H9 (cell line): Measurements from ENCODE around the gene HGS. TPM values are rescaled to one million over a fixed set of nuclear protein-coding genes. Genes with fewer than 3 reads are reported as not detected.

Source experiments
- DNase-seq: peaks from one replicate; pipeline ENCODE4 v3.0.0-alpha.2; 2017
- H2AFZ ChIP-seq: one replicate; pipeline ENCODE4 v1.6.1; 2013; ENCODE audit warnings: mild to moderate bottlenecking, low read length, control low read depth, moderate library complexity
- H2AK5ac ChIP-seq: 2 replicates; pipeline ENCODE4 v1.6.1; 2013; ENCODE audit warnings: low read length, control low read depth, mixed read lengths; ENCODE audit not compliant: insufficient read length
- H2BK120ac ChIP-seq: one replicate; pipeline ENCODE4 v1.6.1; 2013; ENCODE audit warnings: low read depth, mild to moderate bottlenecking, low read length, control low read depth, inconsistent platforms; ENCODE audit not compliant: poor library complexity, severe bottlenecking
- H2BK12ac ChIP-seq: 2 replicates; pipeline ENCODE4 v1.6.1; 2013; ENCODE audit warnings: low read length, control low read depth, mixed read lengths, low read depth; ENCODE audit not compliant: insufficient read length
- H2BK15ac ChIP-seq: 2 replicates; pipeline ENCODE4 v1.6.1; 2013; ENCODE audit warnings: low read depth, low read length, control low read depth
- H2BK20ac ChIP-seq: one replicate; pipeline ENCODE4 v1.6.1; 2013; ENCODE audit warnings: low read depth, mild to moderate bottlenecking, low read length, control low read depth, inconsistent platforms; ENCODE audit not compliant: poor library complexity, severe bottlenecking
- H2BK5ac ChIP-seq: 2 replicates; pipeline ENCODE4 v1.6.1; 2013; ENCODE audit warnings: low read length, control low read depth, mixed read lengths; ENCODE audit not compliant: insufficient read length
- H3K14ac ChIP-seq: 2 replicates; pipeline ENCODE4 v1.6.1; 2013; ENCODE audit warnings: low read length, control low read depth; ENCODE audit not compliant: insufficient read depth
- H3K18ac ChIP-seq: 2 replicates; pipeline ENCODE4 v1.6.1; 2013; ENCODE audit warnings: low read depth, mild to moderate bottlenecking, mixed read lengths, low read length, control low read depth; ENCODE audit not compliant: insufficient read length
- H3K23ac ChIP-seq: 2 replicates; pipeline ENCODE4 v1.6.1; 2013; ENCODE audit warnings: low read length, control low read depth, mixed read lengths, low read depth; ENCODE audit not compliant: insufficient read length
- H3K23me2 ChIP-seq: 2 replicates; pipeline ENCODE4 v1.6.1; 2013; ENCODE audit warnings: low read depth, mild to moderate bottlenecking, mixed read lengths, low read length, control low read depth; ENCODE audit not compliant: insufficient read length, poor library complexity, severe bottlenecking
- H3K27ac ChIP-seq: 2 replicates; pipeline ENCODE4 v1.5.1; 2013; ENCODE audit warnings: low read length, control low read depth, mixed read lengths, low read depth; ENCODE audit not compliant: insufficient read length
- H3K27me3 ChIP-seq: 2 replicates; pipeline ENCODE4 v1.6.1; 2013; ENCODE audit warnings: low read length, control low read depth, inconsistent platforms; ENCODE audit not compliant: insufficient read depth
- H3K4ac ChIP-seq: 2 replicates; pipeline ENCODE4 v1.6.1; 2013; ENCODE audit warnings: low read depth, mild to moderate bottlenecking, control low read depth, inconsistent platforms, low read length, moderate library complexity
- H3K4me1 ChIP-seq: 2 replicates; pipeline ENCODE4 v1.6.1; 2013; ENCODE audit warnings: low read length, control low read depth, inconsistent platforms; ENCODE audit not compliant: insufficient read depth
- H3K4me2 ChIP-seq: 2 replicates; pipeline ENCODE4 v1.6.1; 2013; ENCODE audit warnings: low read length, control low read depth, mixed read lengths; ENCODE audit not compliant: insufficient read length, insufficient read depth
- H3K56ac ChIP-seq: 2 replicates; pipeline ENCODE4 v1.6.1; 2013; ENCODE audit warnings: low read depth, mild to moderate bottlenecking, mixed read lengths, low read length, control low read depth; ENCODE audit not compliant: insufficient read length
- H3K79me1 ChIP-seq: 2 replicates; pipeline ENCODE4 v1.6.1; 2013; ENCODE audit warnings: low read depth, mild to moderate bottlenecking, moderate library complexity, low read length, control low read depth, inconsistent platforms; ENCODE audit not compliant: insufficient read depth, poor library complexity, severe bottlenecking
- H3K79me2 ChIP-seq: 2 replicates; pipeline ENCODE4 v1.6.1; 2013; ENCODE audit warnings: low read length, control low read depth, inconsistent platforms; ENCODE audit not compliant: insufficient read depth
- H3K9ac ChIP-seq: 2 replicates; pipeline ENCODE4 v1.6.1; 2013; ENCODE audit warnings: low read length, control low read depth, mixed read lengths; ENCODE audit not compliant: insufficient read length; ENCODE audit errors: extremely low read depth
- H3K9me3 ChIP-seq: one replicate; pipeline ENCODE4 v1.6.1; 2013; ENCODE audit warnings: low read depth, low read length, inconsistent platforms; ENCODE audit not compliant: control insufficient read depth
- H3T11ph ChIP-seq: one replicate; pipeline ENCODE4 v1.6.1; 2013; ENCODE audit warnings: mild to moderate bottlenecking, low read length, control low read depth, inconsistent platforms
- H4K20me1 ChIP-seq: one replicate; pipeline ENCODE4 v1.6.1; 2013; ENCODE audit not compliant: control insufficient read depth, insufficient read length, insufficient read depth
- H4K5ac ChIP-seq: 2 replicates; pipeline ENCODE4 v1.6.1; 2013; ENCODE audit warnings: low read depth, mild to moderate bottlenecking, mixed read lengths, low read length, control low read depth; ENCODE audit not compliant: insufficient read length
- H4K8ac ChIP-seq: replicated peaks from 2 replicates; pipeline ENCODE4 v1.6.1; 2013; ENCODE audit warnings: low read length, control low read depth, mixed read lengths, low read depth; ENCODE audit not compliant: insufficient read length
- H4K91ac ChIP-seq: 2 replicates; pipeline ENCODE4 v1.6.1; 2013; ENCODE audit warnings: low read depth, mild to moderate bottlenecking, moderate library complexity, mixed read lengths, low read length, control low read depth; ENCODE audit not compliant: insufficient read length
- H3K27ac Mint-ChIP-seq, 3 experiments: 2 replicates in 2 of 3; 3 replicates in 1 of 3; pipeline ENCODE4 v1.8.0; 2020 to 2021; ENCODE audit warnings: mixed read lengths in 3 of 3, mild to moderate bottlenecking in 1 of 3, moderate library complexity in 1 of 3
- H3K27me3 Mint-ChIP-seq: 2 replicates; pipeline ENCODE4 v1.8.0; 2021; ENCODE audit warnings: low read depth, mild to moderate bottlenecking, moderate library complexity, mixed read lengths
- H3K36me3 Mint-ChIP-seq, 3 experiments: 2 replicates in 2 of 3; 3 replicates in 1 of 3; pipeline ENCODE4 v1.8.0; 2020 to 2021; ENCODE audit warnings: low read depth in 3 of 3, mixed read lengths in 3 of 3; ENCODE audit not compliant: insufficient read depth in 1 of 3
- H3K4me1 Mint-ChIP-seq, 2 experiments: 2 replicates each; pipeline ENCODE4 v1.8.0; 2020; ENCODE audit warnings: mixed read lengths in 2 of 2
- H3K4me3 Mint-ChIP-seq, 2 experiments: 2 replicates in 1 of 2; 3 replicates in 1 of 2; pipeline ENCODE4 v1.8.0; 2020 to 2021; ENCODE audit warnings: mild to moderate bottlenecking in 2 of 2, mixed read lengths in 2 of 2, moderate library complexity in 1 of 2
- H3K9me3 Mint-ChIP-seq, 2 experiments: 2 replicates in 1 of 2; 3 replicates in 1 of 2; pipeline ENCODE4 v1.8.0; 2020; ENCODE audit warnings: mild to moderate bottlenecking in 2 of 2, mixed read lengths in 2 of 2, moderate library complexity in 1 of 2
- WGBS: extraction: QIAGEN DNeasy Blood & Tissue Kit; methylation state at CpG from one replicate; pipeline ENCODE4 v1.1.7; 2013; ENCODE audit warnings: missing lambda C conversion rate, low lambda C conversion rate, mixed read lengths; ENCODE audit not compliant: insufficient read length; ENCODE audit errors: extremely low coverage; 5-methylcytosine and 5-hydroxymethylcytosine counted together
- total RNA-seq: library from RNA; stranded (reverse); gene quantifications from 2 replicates; pipeline ENCODE4 v1.2.1, GENCODE V29; 2021
- TF ChIP-seq, protein P1 (sequence below): fragments of 200-600 bp; sonication (generic); conservative IDR thresholded peaks from 3 replicates; pipeline ENCODE4 v1.8.0; 2021; ENCODE audit warnings: antibody characterized with exemption, mild to moderate bottlenecking

The HGS gene
- total RNA-seq, 1 experiment from 2014 or later = 106 TPM

DNA sequence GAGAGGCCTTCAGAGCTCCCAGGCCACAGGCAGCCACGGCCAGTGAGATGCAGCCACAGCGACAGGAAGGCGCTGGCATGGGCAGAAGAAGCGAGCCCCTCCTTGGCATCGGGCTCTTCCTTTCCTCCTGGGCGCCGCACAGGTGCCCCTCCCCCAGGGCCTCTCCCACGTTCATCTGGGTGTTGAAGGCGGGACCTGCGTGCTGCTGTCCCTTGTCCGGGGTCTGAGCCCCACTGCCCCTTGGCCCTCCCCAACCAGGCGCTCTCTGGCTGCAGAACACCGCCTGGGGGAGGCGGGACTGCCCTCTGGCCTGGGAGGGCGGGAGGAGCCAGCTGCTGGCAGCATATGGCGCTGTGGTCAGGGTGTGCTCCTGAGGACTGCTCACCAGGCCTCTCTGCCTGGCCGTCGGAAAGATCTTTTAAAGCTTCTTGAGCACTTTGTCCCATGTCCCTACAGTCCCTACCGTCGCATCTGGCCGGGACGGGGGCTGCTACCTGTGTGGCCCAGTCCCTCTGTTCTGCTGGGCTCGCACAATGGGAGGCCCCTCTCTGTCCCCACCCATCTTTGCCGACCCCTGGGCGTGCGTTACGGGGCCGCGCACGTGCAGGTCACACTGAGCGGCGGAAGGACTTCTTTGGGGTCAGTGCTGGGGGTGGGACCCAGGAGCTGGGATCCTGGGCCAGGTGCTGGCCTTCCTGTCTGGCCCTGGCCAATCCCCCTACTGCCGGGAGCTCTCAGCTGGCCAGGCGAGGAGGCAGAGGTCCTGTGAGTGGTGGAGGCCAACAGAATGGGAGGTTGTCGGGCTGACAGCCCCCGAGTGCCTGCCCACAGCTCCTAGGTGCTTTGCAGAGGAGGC, 30.0 kb downstream of the HGS start:
- H3K4me1 ChIP-seq = no peaks in the 10 kb centered on the region; the same call in 1 of the 2 replicates
- no peak overlapping the region for H4K8ac ChIP-seq
- no peak overlapping the region for H3K23ac ChIP-seq
- H3K36me3 Mint-ChIP-seq = peaks cover 6 to 21% (median 9%) of the 10 kb centered on the region in 3 experiments
- H3K18ac ChIP-seq = no peak overlapping the region
- H3K27me3 ChIP-seq = no peaks in the 10 kb centered on the region
- no peaks in the 10 kb centered on the region for H3K9me3 ChIP-seq
- H4K5ac ChIP-seq = no peak overlapping the region
- H2BK12ac ChIP-seq = no peak overlapping the region
- WGBS = no CpG with 5 or more reads among the region's 36 CpGs
- no peaks in the 10 kb centered on the region; a peak in 1 of 5 replicates for H3K9me3 Mint-ChIP-seq
- peak overlapping the region in 1 of 3 experiments; percentile 39; a peak in 1 of 7 replicates for H3K27ac Mint-ChIP-seq
- no peak overlapping the region for H2AK5ac ChIP-seq
- peaks cover 20% of the 10 kb centered on the region for H3K23me2 ChIP-seq
- H4K20me1 ChIP-seq = no peaks in the 10 kb centered on the region
- H3T11ph ChIP-seq = no peak overlapping the region
- H2BK5ac ChIP-seq = no peak overlapping the region
- peak overlapping the region; percentile 62 for H3K4me2 ChIP-seq
- no peak overlapping the region for H3K56ac ChIP-seq
- no peak overlapping the region for H3K4ac ChIP-seq
- no peak overlapping the region for H2AFZ ChIP-seq
- no peaks in the 10 kb centered on the region; the same call in 1 of the 2 replicates for H3K79me2 ChIP-seq
- H3K27ac ChIP-seq = no peak overlapping the region
- H3K9ac ChIP-seq = no peak overlapping the region
- no peaks in the 10 kb centered on the region; the same call in 1 of the 2 replicates for H3K27me3 Mint-ChIP-seq
- H2BK15ac ChIP-seq = no peak overlapping the region
- H4K91ac ChIP-seq = no peak overlapping the region
- H3K79me1 ChIP-seq = no peaks in the 10 kb centered on the region
- TF ChIP-seq, protein P1, sequence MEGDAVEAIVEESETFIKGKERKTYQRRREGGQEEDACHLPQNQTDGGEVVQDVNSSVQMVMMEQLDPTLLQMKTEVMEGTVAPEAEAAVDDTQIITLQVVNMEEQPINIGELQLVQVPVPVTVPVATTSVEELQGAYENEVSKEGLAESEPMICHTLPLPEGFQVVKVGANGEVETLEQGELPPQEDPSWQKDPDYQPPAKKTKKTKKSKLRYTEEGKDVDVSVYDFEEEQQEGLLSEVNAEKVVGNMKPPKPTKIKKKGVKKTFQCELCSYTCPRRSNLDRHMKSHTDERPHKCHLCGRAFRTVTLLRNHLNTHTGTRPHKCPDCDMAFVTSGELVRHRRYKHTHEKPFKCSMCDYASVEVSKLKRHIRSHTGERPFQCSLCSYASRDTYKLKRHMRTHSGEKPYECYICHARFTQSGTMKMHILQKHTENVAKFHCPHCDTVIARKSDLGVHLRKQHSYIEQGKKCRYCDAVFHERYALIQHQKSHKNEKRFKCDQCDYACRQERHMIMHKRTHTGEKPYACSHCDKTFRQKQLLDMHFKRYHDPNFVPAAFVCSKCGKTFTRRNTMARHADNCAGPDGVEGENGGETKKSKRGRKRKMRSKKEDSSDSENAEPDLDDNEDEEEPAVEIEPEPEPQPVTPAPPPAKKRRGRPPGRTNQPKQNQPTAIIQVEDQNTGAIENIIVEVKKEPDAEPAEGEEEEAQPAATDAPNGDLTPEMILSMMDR = no peak
- DNase-seq = no peak
- peak overlapping the region; percentile 75 to 95; a peak in 4 of 5 replicates for H3K4me3 Mint-ChIP-seq
- no peak overlapping the region for H2BK120ac ChIP-seq
- no peak overlapping the region for H3K14ac ChIP-seq
- no peak overlapping the region for H2BK20ac ChIP-seq
- peaks cover 24% of the 10 kb centered on the region in 2 experiments for H3K4me1 Mint-ChIP-seq
